Astrocyte of the spinal cord (primary cell): Measurements from ENCODE around the gene STRA6.

Experiments
- DNase-seq: peaks from one replicate; pipeline ENCODE4 v3.0.0; 2011; ENCODE audit warnings: low read depth, low spot score
- H3K4me3 ChIP-seq: 2 replicates; pipeline ENCODE4 v1.5.1; 2011; ENCODE audit warnings: low read depth, mild to moderate bottlenecking, low read length, moderate library complexity
- in situ Hi-C: cut with HindIII; loops from 2 replicates; pipeline ENCODE4 v1.10.0; 2017; ENCODE audit warnings: low sequenced_read_pairs
- TF ChIP-seq, protein P1 (sequence below): IDR thresholded peaks from 2 replicates; pipeline ENCODE4 v1.5.1; 2012; ENCODE audit warnings: low read depth, mild to moderate bottlenecking, low read length, inconsistent platforms

Gene STRA6

DNA sequence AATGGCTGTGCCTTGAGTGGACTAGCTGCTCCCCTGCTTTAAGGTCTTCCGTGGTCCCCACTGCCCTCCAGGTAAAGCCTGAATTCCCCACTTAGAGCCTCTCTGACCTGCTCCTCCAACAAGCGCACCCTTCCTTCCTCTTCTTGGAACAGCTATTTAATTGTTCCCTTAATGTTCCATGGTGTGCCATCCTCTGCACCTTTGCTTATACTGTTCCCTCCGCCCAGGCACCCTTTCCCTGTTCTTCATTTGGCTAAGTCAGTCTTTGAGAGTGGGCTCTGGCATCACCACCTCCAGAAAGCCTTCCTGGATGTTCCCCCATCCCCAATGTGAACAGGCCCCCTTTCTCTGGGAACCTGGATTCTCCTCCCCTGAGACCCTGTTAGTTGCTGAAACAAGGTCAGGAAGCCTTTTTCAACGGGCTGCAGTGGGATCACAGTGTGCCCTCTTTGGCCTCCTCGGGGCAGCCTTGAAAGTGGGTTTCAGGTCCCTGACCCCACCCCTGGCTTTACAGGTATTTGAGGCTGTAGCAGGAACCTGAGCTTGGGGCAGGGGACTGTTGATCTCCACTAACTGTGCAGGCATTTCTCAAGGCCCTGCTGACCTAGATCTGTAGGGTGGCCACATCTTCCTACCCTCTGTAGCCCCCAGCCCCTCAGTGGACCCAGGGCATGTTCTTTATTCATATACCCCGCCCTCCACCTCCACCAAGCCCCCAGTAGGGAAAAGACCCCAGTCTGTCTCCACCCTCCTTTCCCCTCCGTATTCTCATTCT lies 24.1 kb downstream of the STRA6 start:
- no peak for DNase-seq
- TF ChIP-seq, protein P1, sequence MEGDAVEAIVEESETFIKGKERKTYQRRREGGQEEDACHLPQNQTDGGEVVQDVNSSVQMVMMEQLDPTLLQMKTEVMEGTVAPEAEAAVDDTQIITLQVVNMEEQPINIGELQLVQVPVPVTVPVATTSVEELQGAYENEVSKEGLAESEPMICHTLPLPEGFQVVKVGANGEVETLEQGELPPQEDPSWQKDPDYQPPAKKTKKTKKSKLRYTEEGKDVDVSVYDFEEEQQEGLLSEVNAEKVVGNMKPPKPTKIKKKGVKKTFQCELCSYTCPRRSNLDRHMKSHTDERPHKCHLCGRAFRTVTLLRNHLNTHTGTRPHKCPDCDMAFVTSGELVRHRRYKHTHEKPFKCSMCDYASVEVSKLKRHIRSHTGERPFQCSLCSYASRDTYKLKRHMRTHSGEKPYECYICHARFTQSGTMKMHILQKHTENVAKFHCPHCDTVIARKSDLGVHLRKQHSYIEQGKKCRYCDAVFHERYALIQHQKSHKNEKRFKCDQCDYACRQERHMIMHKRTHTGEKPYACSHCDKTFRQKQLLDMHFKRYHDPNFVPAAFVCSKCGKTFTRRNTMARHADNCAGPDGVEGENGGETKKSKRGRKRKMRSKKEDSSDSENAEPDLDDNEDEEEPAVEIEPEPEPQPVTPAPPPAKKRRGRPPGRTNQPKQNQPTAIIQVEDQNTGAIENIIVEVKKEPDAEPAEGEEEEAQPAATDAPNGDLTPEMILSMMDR: no peak
- no peak overlapping the region for H3K4me3 ChIP-seq
- in situ Hi-C loops: no loop called here

DNA sequence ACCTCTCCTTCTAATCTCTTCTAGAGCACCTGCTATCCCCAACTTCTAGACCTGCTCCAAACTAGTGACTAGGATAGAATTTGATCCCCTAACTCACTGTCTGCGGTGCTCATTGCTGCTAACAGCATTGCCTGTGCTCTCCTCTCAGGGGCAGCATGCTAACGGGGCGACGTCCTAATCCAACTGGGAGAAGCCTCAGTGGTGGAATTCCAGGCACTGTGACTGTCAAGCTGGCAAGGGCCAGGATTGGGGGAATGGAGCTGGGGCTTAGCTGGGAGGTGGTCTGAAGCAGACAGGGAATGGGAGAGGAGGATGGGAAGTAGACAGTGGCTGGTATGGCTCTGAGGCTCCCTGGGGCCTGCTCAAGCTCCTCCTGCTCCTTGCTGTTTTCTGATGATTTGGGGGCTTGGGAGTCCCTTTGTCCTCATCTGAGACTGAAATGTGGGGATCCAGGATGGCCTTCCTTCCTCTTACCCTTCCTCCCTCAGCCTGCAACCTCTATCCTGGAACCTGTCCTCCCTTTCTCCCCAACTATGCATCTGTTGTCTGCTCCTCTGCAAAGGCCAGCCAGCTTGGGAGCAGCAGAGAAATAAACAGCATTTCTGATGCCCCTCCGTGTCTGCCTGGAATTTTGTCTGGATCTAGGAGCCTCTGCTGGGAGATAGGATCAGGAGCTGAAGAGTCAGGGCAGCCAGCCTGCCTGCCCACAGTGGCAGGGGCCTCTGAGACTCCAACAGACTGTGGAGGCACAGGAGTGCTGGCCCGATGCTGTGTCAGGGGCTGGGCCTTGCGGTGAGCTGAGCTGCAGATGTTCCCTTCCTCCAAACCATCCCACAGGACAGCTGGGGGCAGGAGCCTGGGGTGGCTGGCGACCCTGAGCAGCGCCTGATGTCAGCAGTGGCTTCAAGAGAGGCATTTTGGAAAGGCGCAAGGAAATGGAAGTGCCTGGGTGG lies 26.0 kb downstream of the STRA6 start:
- TF ChIP-seq, protein P1: no peak
- H3K4me3 ChIP-seq: peak overlapping the region; percentile 41
- peak; percentile 34 for DNase-seq
- in situ Hi-C loops: no loop called here

DNA sequence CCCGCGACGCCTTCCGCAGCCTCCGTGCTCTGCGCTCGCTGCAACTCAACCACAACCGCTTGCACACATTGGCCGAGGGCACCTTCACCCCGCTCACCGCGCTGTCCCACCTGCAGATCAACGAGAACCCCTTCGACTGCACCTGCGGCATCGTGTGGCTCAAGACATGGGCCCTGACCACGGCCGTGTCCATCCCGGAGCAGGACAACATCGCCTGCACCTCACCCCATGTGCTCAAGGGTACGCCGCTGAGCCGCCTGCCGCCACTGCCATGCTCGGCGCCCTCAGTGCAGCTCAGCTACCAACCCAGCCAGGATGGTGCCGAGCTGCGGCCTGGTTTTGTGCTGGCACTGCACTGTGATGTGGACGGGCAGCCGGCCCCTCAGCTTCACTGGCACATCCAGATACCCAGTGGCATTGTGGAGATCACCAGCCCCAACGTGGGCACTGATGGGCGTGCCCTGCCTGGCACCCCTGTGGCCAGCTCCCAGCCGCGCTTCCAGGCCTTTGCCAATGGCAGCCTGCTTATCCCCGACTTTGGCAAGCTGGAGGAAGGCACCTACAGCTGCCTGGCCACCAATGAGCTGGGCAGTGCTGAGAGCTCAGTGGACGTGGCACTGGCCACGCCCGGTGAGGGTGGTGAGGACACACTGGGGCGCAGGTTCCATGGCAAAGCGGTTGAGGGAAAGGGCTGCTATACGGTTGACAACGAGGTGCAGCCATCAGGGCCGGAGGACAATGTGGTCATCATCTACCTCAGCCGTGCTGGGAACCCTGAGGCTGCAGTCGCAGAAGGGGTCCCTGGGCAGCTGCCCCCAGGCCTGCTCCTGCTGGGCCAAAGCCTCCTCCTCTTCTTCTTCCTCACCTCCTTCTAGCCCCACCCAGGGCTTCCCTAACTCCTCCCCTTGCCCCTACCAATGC lies 27.1 kb downstream of the STRA6 start:
- peak overlapping the region; percentile 41 for H3K4me3 ChIP-seq
- no peak for DNase-seq
- TF ChIP-seq, protein P1: no peak
- in situ Hi-C loops: no loop called here

DNA sequence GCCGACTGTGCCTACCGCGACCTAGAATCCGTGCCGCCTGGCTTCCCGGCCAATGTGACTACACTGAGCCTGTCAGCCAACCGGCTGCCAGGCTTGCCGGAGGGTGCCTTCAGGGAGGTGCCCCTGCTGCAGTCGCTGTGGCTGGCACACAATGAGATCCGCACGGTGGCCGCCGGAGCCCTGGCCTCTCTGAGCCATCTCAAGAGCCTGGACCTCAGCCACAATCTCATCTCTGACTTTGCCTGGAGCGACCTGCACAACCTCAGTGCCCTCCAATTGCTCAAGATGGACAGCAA lies 27.7 kb downstream of the STRA6 start:
- TF ChIP-seq, protein P1: no peak
- in situ Hi-C loops: no loop called here
- no peak for DNase-seq
- H3K4me3 ChIP-seq: peak overlapping the region; percentile 41

DNA sequence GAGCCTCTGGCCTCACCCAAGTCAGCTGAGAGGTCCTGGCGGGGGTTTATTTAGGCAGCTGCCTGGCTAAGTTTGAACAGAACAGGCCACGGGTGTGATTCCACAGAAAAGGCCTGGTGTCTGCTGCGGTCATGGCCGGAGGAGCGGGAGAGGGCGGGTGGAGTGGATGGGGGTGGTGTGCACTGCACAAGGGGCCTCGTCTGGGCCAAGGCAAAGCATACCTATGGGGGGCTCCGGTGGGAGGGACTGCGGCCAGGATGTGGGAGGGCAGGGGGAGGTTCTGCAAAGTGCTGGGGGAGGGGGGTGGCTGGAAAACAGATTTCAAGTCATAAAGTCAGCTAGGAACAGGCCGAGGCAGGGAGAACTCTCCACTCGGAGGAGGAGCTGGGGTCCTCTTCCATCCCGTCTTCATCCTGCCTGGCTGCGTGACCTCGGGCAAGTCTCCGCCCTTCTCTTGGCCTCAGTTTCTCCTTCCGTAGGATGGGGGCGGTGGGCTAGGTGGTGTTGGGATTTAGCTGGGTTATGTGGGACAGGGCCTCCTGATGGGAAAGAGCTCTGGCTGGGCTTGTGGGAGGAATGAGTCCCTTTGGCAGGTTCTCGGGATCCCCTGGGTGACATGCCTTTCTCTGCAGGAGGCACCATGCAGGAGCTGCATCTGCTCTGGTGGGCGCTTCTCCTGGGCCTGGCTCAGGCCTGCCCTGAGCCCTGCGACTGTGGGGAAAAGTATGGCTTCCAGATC lies 28.2 kb downstream of the STRA6 start:
- TF ChIP-seq, protein P1: no peak
- DNase-seq: peak; percentile 75
- H3K4me3 ChIP-seq: peak overlapping the region; percentile 41
- in situ Hi-C loops: no loop called here
